HPDE6-E6E7 (cell line): ENCODE data around the gene PHF21B.
"Not testable (repeated sequence)": the region's sequence is repeated elsewhere in the genome, so short reads cannot be mapped to it uniquely, and the experiment has no call there.

Experiments
- DNase-seq: peaks from one replicate; pipeline ENCODE4 v3.0.0; 2011; ENCODE audit warnings: missing footprints; ENCODE audit errors: extremely low spot score

Gene PHF21B

GRCh38 chr22:44876921-44877320 lies 132.9 kb downstream of the PHF21B start:
- no peak for DNase-seq

- no peak for DNase-seq
Measured at GRCh38 chr22:44871782-44872181, 138.0 kb downstream of the PHF21B start.

- DNase-seq, result peak; percentile 41
Measured at GRCh38 chr22:44870021-44870420, 139.8 kb downstream of the PHF21B start.

- no peak for DNase-seq
Measured at GRCh38 chr22:44869196-44869595, 140.6 kb downstream of the PHF21B start.

GRCh38 chr22:44865193-44866057 lies 144.4 kb downstream of the PHF21B start:
- DNase-seq, result no peak

GRCh38 chr22:44862981-44863860 lies 146.6 kb downstream of the PHF21B start:
- no peak for DNase-seq

GRCh38 chr22:44862281-44862680 lies 147.5 kb downstream of the PHF21B start:
- DNase-seq, result no peak

- DNase-seq, result no peak
Measured at GRCh38 chr22:44861245-44861644, 148.6 kb downstream of the PHF21B start.

GRCh38 chr22:44860311-44860710 lies 149.5 kb downstream of the PHF21B start:
- no peak for DNase-seq

GRCh38 chr22:44859641-44860040 lies 150.2 kb downstream of the PHF21B start:
- DNase-seq, result no peak

- not testable (repeated sequence) for DNase-seq
Measured at GRCh38 chr22:44858819-44859218, 151.0 kb downstream of the PHF21B start.

GRCh38 chr22:44855855-44856254 lies 153.9 kb downstream of the PHF21B start:
- DNase-seq, result no peak

- not testable (repeated sequence) for DNase-seq
Measured at GRCh38 chr22:44854641-44855040, 155.2 kb downstream of the PHF21B start.

- DNase-seq, result no peak
Measured at GRCh38 chr22:44850946-44851345, 158.9 kb downstream of the PHF21B start.

GRCh38 chr22:44848791-44849420 lies 160.9 kb downstream of the PHF21B start:
- no peak for DNase-seq

- DNase-seq, result no peak
Measured at GRCh38 chr22:44848296-44848741, 161.5 kb downstream of the PHF21B start.

- DNase-seq, result no peak
Measured at GRCh38 chr22:44847892-44848291, 161.9 kb downstream of the PHF21B start.

- DNase-seq, result no peak
Measured at GRCh38 chr22:44847380-44847779, 162.4 kb downstream of the PHF21B start.

- DNase-seq, result no peak
Measured at GRCh38 chr22:44846726-44847275, 163.0 kb downstream of the PHF21B start.

GRCh38 chr22:44845796-44846720 lies 163.7 kb downstream of the PHF21B start:
- no peak for DNase-seq

GRCh38 chr22:44845191-44845590 lies 164.6 kb downstream of the PHF21B start:
- no peak for DNase-seq
